GM12878 (cell line): ENCODE data around the gene APOA4. TPM values are rescaled to one million over a fixed set of nuclear protein-coding genes. Genes with fewer than 3 reads are reported as not detected.

ENCODE experiments used
- ATAC-seq: fragments of 200-7000 bp; cut with Tn5 transposase; 3 replicates; pipeline ENCODE4 v1.9.1; 2020; ENCODE audit warnings: mild to moderate bottlenecking, moderate library complexity
- BruUV-seq: library from RNA; stranded (reverse); fragments of 400-500 nt; replicated peaks from 2 replicates; lab custom pipeline; 2021; lab: Mats Ljungman, UMichigan
- CTCF ChIA-PET: fragments of 300-600 bp; sonication (Branson Sonifier 250); formaldehyde crosslinking; extraction: SDS; loops from one replicate; lab custom pipeline; 2021; ENCODE audit warnings: inconsistent platforms; lab: Yijun Ruan, JAX
- POLR2A ChIA-PET: fragments of 350-600 bp; formaldehyde crosslinking; extraction: SDS; loops from one replicate; lab custom pipeline; 2021; ENCODE audit warnings: inconsistent platforms; lab: Charles Lee
- RAD21 ChIA-PET: fragments of 300-600 bp; sonication (Branson Sonifier 250); formaldehyde crosslinking; loops from one replicate; lab custom pipeline; 2023; ENCODE audit warnings: antibody characterized with exemption; ENCODE audit not compliant: unreplicated experiment; lab: Charles Lee
- SMC1A ChIA-PET: fragments of 300-600 bp; sonication (Branson Sonifier 250); formaldehyde crosslinking; loops from one replicate; lab custom pipeline; 2023; ENCODE audit not compliant: unreplicated experiment, uncharacterized antibody; lab: Charles Lee
- DNase-seq: peaks from one replicate; pipeline ENCODE4 v3.0.0-alpha.2; 2011; ENCODE audit warnings: low read depth, low spot score
- FAIRE-seq: peaks from 3 replicates; lab custom pipeline; 2011; peaks lifted over from hg19 to GRCh38; lab: Jason Lieb, UNC
- H2AFZ ChIP-seq: 2 replicates; pipeline ENCODE4 v1.6.0; 2011; ENCODE audit warnings: low read depth, low read length, control low read depth; ENCODE audit not compliant: control insufficient read depth
- H3K27ac ChIP-seq: 2 replicates; pipeline ENCODE4 v1.5.1; 2011; ENCODE audit warnings: control low read depth; ENCODE audit not compliant: control insufficient read depth, insufficient read depth
- H3K27me3 ChIP-seq, 2 experiments: replicated peaks in 1 of 2; 2 replicates each; pipeline versions ENCODE4 v1.6.0 to v1.6.1; 2011; ENCODE audit warnings: low read length in 1 of 2; ENCODE audit not compliant: control insufficient read depth in 2 of 2, insufficient read depth in 2 of 2
- H3K36me3 ChIP-seq, 2 experiments: 2 replicates each; pipeline ENCODE4 v1.5.1; 2011; ENCODE audit warnings: low read length in 1 of 2; ENCODE audit not compliant: control insufficient read depth in 2 of 2, insufficient read depth in 2 of 2
- H3K4me1 ChIP-seq: 2 replicates; pipeline ENCODE4 v1.6.1; 2011; ENCODE audit warnings: mild to moderate bottlenecking, low read length, moderate library complexity, mixed read lengths; ENCODE audit not compliant: control insufficient read depth, insufficient read depth
- H3K4me2 ChIP-seq: 2 replicates; pipeline ENCODE4 v1.6.0; 2011; ENCODE audit warnings: control low read depth; ENCODE audit not compliant: control insufficient read depth, insufficient read depth
- H3K4me3 ChIP-seq: fragments of 200-600 bp; sonication (generic); 2 replicates; pipeline ENCODE4 v1.5.1; 2016
- H3K79me2 ChIP-seq: 2 replicates; pipeline ENCODE4 v1.6.0; 2011; ENCODE audit warnings: low read length; ENCODE audit not compliant: control insufficient read depth, insufficient read depth
- H3K9ac ChIP-seq: 2 replicates; pipeline ENCODE4 v1.8.0; 2011; ENCODE audit warnings: low read length, control low read depth, mixed read lengths; ENCODE audit not compliant: control insufficient read depth, insufficient read depth
- H3K9me3 ChIP-seq: replicated peaks from 3 replicates; pipeline ENCODE4 v1.5.1; 2011; ENCODE audit warnings: mild to moderate bottlenecking, low read length; ENCODE audit not compliant: control insufficient read depth, insufficient read depth
- H4K20me1 ChIP-seq: 2 replicates; pipeline ENCODE4 v1.6.0; 2011; ENCODE audit not compliant: control insufficient read depth, insufficient read depth
- BACH1 ChIP-seq: fragments of 450-650 bp; IDR thresholded peaks from 2 replicates; pipeline ENCODE4 v1.6.1; 2017; ENCODE audit warnings: mild to moderate bottlenecking, borderline replicate concordance
- BCL11A ChIP-seq: IDR thresholded peaks from 2 replicates; pipeline ENCODE4 v1.6.1; 2011; ENCODE audit warnings: low read depth, low read length
- EGR1 ChIP-seq, 2 experiments: IDR thresholded peaks; 1 replicate in 1 of 2; 2 replicates in 1 of 2; pipeline ENCODE4 v1.6.1; 2011 to 2012; ENCODE audit warnings: low read depth in 2 of 2, low read length in 2 of 2, borderline replicate concordance in 1 of 2, mild to moderate bottlenecking in 1 of 2, moderate library complexity in 1 of 2
- EZH2 ChIP-seq: IDR thresholded peaks from 2 replicates; pipeline ENCODE4 v1.6.1; 2012; ENCODE audit warnings: low read depth, mild to moderate bottlenecking, control low read depth, inconsistent platforms, low read length, borderline replicate concordance; ENCODE audit not compliant: control insufficient read depth
- HDAC6 ChIP-seq: fragments of 200-600 bp; sonication (generic); IDR thresholded peaks from one replicate; pipeline ENCODE4 v1.8.0; 2017; ENCODE audit warnings: antibody characterized with exemption; ENCODE audit not compliant: unreplicated experiment
- IKZF1 ChIP-seq: fragments of 450-650 bp; conservative IDR thresholded peaks from 2 replicates; pipeline ENCODE4 v1.6.1; 2017; ENCODE audit warnings: antibody characterized with exemption, mild to moderate bottlenecking
- RAD51 ChIP-seq: fragments of 450-650 bp; IDR thresholded peaks from 2 replicates; pipeline ENCODE4 v1.6.1; 2016; ENCODE audit warnings: moderate library complexity, mild to moderate bottlenecking, inconsistent platforms
- SPI1 ChIP-seq: IDR thresholded peaks from 2 replicates; pipeline ENCODE4 v1.6.1; 2011; ENCODE audit warnings: low read depth, mild to moderate bottlenecking, low read length, moderate library complexity, borderline replicate concordance; ENCODE audit not compliant: insufficient read depth
- WGBS: methylation state at CpG from one replicate; pipeline ENCODE4 v1.1.6; 2016; ENCODE audit warnings: low lambda C conversion rate; ENCODE audit not compliant: insufficient replicate concordance, insufficient coverage; ENCODE audit errors: missing lambda C conversion rate; 5-methylcytosine and 5-hydroxymethylcytosine counted together
- in situ Hi-C: fragments of 300-500 bp; cut with MboI; formaldehyde crosslinking; loops from 9 replicates; pipeline ENCODE4 v1.14.3; 2018; ENCODE audit warnings: mixed read lengths
- intact Hi-C: fragments of 100-400 bp; cut with micrococcal nuclease; formaldehyde crosslinking; loops from one replicate; pipeline ENCODE4 v1.14.2; 2022; ENCODE audit not compliant: unreplicated experiment
- polyA plus RNA-seq, 11 experiments: library from polyadenylated mRNA; depleted of rRNA in 4 of 11; unstranded in 6 of 11; stranded (reverse) in 5 of 11; fragments of >200 nt; fragmentation: Nextera tagmentation in 4 of 11; fragmentation: Illumina TruSeq in 1 of 11; extraction: Ambion mirVana in 4 of 11; extraction: Trizol in 1 of 11; gene quantifications; 1 replicate in 1 of 11; 2 replicates in 10 of 11; pipeline versions ENCODE4 v1.2.1 to v1.2.3, GENCODE V29; 2011 to 2016; ENCODE audit warnings: inconsistent platforms in 2 of 11, missing spikeins in 2 of 11, low read depth in 1 of 11
- total RNA-seq, 4 experiments: library from RNA; depleted of rRNA in 3 of 4; stranded (reverse); fragments of >200 nt in 3 of 4; fragmentation: Illumina TruSeq in 1 of 4; extraction: Trizol in 1 of 4; gene quantifications; 2 replicates each; pipeline versions ENCODE4 v1.2.1 to v1.2.3, GENCODE V29; 2013 to 2021
- TF ChIP-seq, protein P1 (sequence below): IDR thresholded peaks from 2 replicates; pipeline ENCODE4 v1.6.1; 2011; ENCODE audit warnings: low read depth, low read length, improper control_type of control experiment, borderline replicate concordance
- TF ChIP-seq, protein P2 (sequence below): fragments of 450-650 bp; IDR thresholded peaks from 2 replicates; pipeline ENCODE4 v1.6.1; 2017; ENCODE audit warnings: borderline replicate concordance
- TF ChIP-seq, protein P3 (sequence below): fragments of 450-650 bp; IDR thresholded peaks from 2 replicates; pipeline ENCODE4 v1.6.1; 2017; ENCODE audit warnings: mild to moderate bottlenecking, moderate library complexity

The APOA4 gene
- total and polyA plus RNA-seq, 10 of the 15 experiments (the other 5 are each of a cell fraction or from before 2014, with no cell fraction given): not detected

DNA sequence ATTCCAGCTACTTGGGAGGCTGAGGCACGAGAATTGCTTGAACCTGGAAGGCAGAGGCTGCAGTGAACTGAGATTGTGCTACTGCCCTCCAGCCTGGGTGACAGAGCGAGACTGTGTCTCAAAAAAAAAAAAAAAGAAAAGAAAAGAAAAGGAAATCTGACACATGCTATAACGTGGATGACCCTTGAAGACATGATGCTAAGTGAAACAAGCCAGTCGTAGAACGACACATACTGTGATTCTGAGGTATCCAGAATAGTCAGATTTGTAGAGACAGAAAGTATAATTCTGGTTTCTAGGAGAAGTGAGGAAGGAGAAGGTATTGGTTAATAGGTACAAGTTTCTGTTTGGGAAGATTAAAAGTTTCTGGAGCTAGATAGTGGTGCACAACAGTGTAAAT, 24.7 kb downstream of the APOA4 start:
- TF ChIP-seq, protein P1, sequence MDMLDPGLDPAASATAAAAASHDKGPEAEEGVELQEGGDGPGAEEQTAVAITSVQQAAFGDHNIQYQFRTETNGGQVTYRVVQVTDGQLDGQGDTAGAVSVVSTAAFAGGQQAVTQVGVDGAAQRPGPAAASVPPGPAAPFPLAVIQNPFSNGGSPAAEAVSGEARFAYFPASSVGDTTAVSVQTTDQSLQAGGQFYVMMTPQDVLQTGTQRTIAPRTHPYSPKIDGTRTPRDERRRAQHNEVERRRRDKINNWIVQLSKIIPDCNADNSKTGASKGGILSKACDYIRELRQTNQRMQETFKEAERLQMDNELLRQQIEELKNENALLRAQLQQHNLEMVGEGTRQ: no peak
- no peak for TF ChIP-seq BACH1
- Histone ChIP-seq H3K27ac (no peak overlapping the region), H4K20me1 (no peaks in the 10 kb centered on the region), H3K9me3 (no peaks in the 10 kb centered on the region), H2AFZ (no peak overlapping the region), H3K4me2 (no peak overlapping the region), H3K4me1 (no peaks in the 10 kb centered on the region), H3K9ac (no peak overlapping the region), H3K36me3 (no peaks in the 10 kb centered on the region), H3K79me2 (no peaks in the 10 kb centered on the region), H3K27me3 (no peaks in the 10 kb centered on the region; a peak in 2 of 4 replicates), H3K4me3 (no peak overlapping the region)
- intact Hi-C loops: no loop called here
- RAD21 ChIA-PET: no interaction called here
- DNase-seq: no peak
- no peak for FAIRE-seq
- CTCF ChIA-PET: interaction anchor here (0.5 kb wide), 1 partner anchor 64 kb away, joined by 4 read pairs; no protein-coding TSS in a partner anchor
- no TSS peak for BruUV-seq
- 2% methylated on average over 4 of the region's 5 CpGs for WGBS
- SMC1A ChIA-PET: no interaction called here
- no peak for ATAC-seq
- in situ Hi-C loops: no loop called here
- POLR2A ChIA-PET: interaction anchor here (1.5 kb wide), 1 partner anchor 10 kb away, joined by 3 read pairs; no protein-coding TSS in a partner anchor

DNA sequence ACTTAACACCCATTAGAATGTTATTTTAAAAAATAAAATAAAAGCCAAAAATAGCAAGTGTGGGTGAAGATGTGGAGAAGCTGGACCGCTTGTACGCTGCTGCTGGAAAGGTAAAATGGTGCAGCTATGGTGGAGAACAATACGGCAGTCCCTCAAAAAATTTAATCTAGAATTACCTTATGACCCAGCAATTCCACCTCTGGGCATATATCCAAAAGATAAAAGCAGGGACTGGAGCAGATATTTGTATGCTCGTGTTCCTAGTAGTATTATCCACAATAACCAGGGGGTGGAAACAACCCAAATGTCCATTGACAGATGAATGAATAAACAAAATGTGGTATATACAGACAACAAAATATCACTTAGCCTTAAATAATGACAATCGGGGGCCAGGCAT, 25.3 kb downstream of the APOA4 start:
- ChIA-PET RAD21 (no interaction called here), SMC1A (no interaction called here), POLR2A (interaction anchor here (1.5 kb wide), 1 partner anchor 9 kb away, joined by 3 read pairs; no protein-coding TSS in a partner anchor), CTCF (no interaction called here)
- Histone ChIP-seq H3K4me1 (no peaks in the 10 kb centered on the region), H3K9ac (no peak overlapping the region), H3K36me3 (no peaks in the 10 kb centered on the region), H3K4me3 (no peak overlapping the region), H3K9me3 (no peaks in the 10 kb centered on the region), H3K27ac (no peak overlapping the region), H2AFZ (no peak overlapping the region), H3K4me2 (no peak overlapping the region), H4K20me1 (no peaks in the 10 kb centered on the region), H3K79me2 (no peaks in the 10 kb centered on the region), H3K27me3 (no peaks in the 10 kb centered on the region; a peak in 1 of 4 replicates)
- BruUV-seq: no TSS peak
- FAIRE-seq (no peak), ATAC-seq (no peak), DNase-seq (no peak)
- in situ Hi-C loops (no loop called here), intact Hi-C loops (no loop called here)
- 83% methylated on average over 5 of the region's 5 CpGs for WGBS
- TF ChIP-seq IKZF1 (no peak), EGR1 (IDR thresholded peaks at IDR 0.05; ENCODE audit: borderline replicate concordance in 1 of 2, low read depth in 2 of 2, low read length in 2 of 2) (no peak), BCL11A (no peak), EZH2 (no peak), SPI1 (no peak), HDAC6 (no peak), RAD51 (no peak)
- TF ChIP-seq, protein P2, sequence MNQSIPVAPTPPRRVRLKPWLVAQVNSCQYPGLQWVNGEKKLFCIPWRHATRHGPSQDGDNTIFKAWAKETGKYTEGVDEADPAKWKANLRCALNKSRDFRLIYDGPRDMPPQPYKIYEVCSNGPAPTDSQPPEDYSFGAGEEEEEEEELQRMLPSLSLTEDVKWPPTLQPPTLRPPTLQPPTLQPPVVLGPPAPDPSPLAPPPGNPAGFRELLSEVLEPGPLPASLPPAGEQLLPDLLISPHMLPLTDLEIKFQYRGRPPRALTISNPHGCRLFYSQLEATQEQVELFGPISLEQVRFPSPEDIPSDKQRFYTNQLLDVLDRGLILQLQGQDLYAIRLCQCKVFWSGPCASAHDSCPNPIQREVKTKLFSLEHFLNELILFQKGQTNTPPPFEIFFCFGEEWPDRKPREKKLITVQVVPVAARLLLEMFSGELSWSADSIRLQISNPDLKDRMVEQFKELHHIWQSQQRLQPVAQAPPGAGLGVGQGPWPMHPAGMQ: no peak
- TF ChIP-seq, protein P3, sequence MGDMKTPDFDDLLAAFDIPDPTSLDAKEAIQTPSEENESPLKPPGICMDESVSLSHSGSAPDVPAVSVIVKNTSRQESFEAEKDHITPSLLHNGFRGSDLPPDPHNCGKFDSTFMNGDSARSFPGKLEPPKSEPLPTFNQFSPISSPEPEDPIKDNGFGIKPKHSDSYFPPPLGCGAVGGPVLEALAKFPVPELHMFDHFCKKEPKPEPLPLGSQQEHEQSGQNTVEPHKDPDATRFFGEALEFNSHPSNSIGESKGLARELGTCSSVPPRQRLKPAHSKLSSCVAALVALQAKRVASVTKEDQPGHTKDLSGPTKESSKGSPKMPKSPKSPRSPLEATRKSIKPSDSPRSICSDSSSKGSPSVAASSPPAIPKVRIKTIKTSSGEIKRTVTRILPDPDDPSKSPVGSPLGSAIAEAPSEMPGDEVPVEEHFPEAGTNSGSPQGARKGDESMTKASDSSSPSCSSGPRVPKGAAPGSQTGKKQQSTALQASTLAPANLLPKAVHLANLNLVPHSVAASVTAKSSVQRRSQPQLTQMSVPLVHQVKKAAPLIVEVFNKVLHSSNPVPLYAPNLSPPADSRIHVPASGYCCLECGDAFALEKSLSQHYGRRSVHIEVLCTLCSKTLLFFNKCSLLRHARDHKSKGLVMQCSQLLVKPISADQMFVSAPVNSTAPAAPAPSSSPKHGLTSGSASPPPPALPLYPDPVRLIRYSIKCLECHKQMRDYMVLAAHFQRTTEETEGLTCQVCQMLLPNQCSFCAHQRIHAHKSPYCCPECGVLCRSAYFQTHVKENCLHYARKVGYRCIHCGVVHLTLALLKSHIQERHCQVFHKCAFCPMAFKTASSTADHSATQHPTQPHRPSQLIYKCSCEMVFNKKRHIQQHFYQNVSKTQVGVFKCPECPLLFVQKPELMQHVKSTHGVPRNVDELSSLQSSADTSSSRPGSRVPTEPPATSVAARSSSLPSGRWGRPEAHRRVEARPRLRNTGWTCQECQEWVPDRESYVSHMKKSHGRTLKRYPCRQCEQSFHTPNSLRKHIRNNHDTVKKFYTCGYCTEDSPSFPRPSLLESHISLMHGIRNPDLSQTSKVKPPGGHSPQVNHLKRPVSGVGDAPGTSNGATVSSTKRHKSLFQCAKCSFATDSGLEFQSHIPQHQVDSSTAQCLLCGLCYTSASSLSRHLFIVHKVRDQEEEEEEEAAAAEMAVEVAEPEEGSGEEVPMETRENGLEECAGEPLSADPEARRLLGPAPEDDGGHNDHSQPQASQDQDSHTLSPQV: no peak
